ENCODE results near the gene MLEC.

Gene MLEC

GRCh38 chr12:120739031-120739762, 52.2 kb downstream of the MLEC start:
- TF ChIP-seq ZFX (IDR thresholded peaks at IDR 0.05; ENCODE audit: borderline replicate concordance) (no peak), CTCF (IDR thresholded peaks at IDR 0.05) (no peak)

GRCh38 chr12:120739821-120740613, 53.1 kb downstream of the MLEC start:
- H3K27ac ChIP-seq = no peak overlapping the region

More at GRCh38 chr12:120739031-120739762, 52.2 kb downstream of the MLEC start:
- no peak overlapping the region for H3K27ac ChIP-seq

GRCh38 chr12:120740871-120741270, 53.9 kb downstream of the MLEC start:
- TF ChIP-seq ZFX (IDR thresholded peaks at IDR 0.05; ENCODE audit: borderline replicate concordance) (no peak), CTCF (IDR thresholded peaks at IDR 0.05) (no peak)
- no peak overlapping the region for H3K27ac ChIP-seq

More at GRCh38 chr12:120739821-120740613, 53.1 kb downstream of the MLEC start:
- TF ChIP-seq ZFX (IDR thresholded peaks at IDR 0.05; ENCODE audit: borderline replicate concordance) (no peak), CTCF (IDR thresholded peaks at IDR 0.05) (no peak)

GRCh38 chr12:120741476-120742421, 54.8 kb downstream of the MLEC start:
- TF ChIP-seq CTCF (IDR thresholded peaks at IDR 0.05) (no peak), ZFX (IDR thresholded peaks at IDR 0.05; ENCODE audit: borderline replicate concordance) (no peak)
- no peak overlapping the region for H3K27ac ChIP-seq

GRCh38 chr12:120744922-120745493, 58.1 kb downstream of the MLEC start:
- TF ChIP-seq ZFX (IDR thresholded peaks at IDR 0.05; ENCODE audit: borderline replicate concordance) (no peak), CTCF (IDR thresholded peaks at IDR 0.05) (no peak)

GRCh38 chr12:120748242-120748641, 61.3 kb downstream of the MLEC start:
- H3K27ac ChIP-seq = no peak overlapping the region
- no peak for TF ChIP-seq ZFX (IDR thresholded peaks at IDR 0.05; ENCODE audit: borderline replicate concordance)
- no peak for TF ChIP-seq CTCF (IDR thresholded peaks at IDR 0.05)

More at GRCh38 chr12:120744922-120745493, 58.1 kb downstream of the MLEC start:
- no peak overlapping the region for H3K27ac ChIP-seq

All from 22Rv1 (cell line).